T-helper 22 cell (primary cell): ENCODE results near the gene CSK.

Experiments used
- DNase-seq: peaks from one replicate; pipeline ENCODE4 v3.0.0-alpha.2; 2020; ENCODE audit warnings: low read depth

Gene CSK

GRCh38 chr15:74843445-74843828, 61.6 kb downstream of the CSK start:
- DNase-seq = no peak

GRCh38 chr15:74843891-74844299, 62.0 kb downstream of the CSK start:
- no peak for DNase-seq

- no peak for DNase-seq
These were observed 62.7 kb downstream of the CSK start for GRCh38 chr15:74844319-74845207.

- DNase-seq = no peak
These were observed 63.3 kb downstream of the CSK start for GRCh38 chr15:74845208-74845568.

GRCh38 chr15:74845581-74845980, 63.7 kb downstream of the CSK start:
- DNase-seq = no peak

GRCh38 chr15:74847432-74847831, 65.6 kb downstream of the CSK start:
- DNase-seq = no peak

GRCh38 chr15:74850393-74850792, 68.5 kb downstream of the CSK start:
- no peak for DNase-seq

- no peak for DNase-seq
These were observed 70.1 kb downstream of the CSK start for GRCh38 chr15:74851960-74852359.
